Stimulated activated CD4-positive, alpha-beta T cell treated with anti-CD3 and anti-CD28 coated beads, Interleukin-2, amount 100 ng/mL, for 4 hours (primary cell): ENCODE measurements around the gene ABCC10.
"Not testable (repeated sequence)": the region's sequence is repeated elsewhere in the genome, so short reads cannot be mapped to it uniquely, and the experiment has no call there.

ENCODE experiments used
- DNase-seq: peaks from one replicate; pipeline ENCODE4 v3.0.0-alpha.2; 2020; ENCODE audit warnings: low read depth

ABCC10 gene, protein sequence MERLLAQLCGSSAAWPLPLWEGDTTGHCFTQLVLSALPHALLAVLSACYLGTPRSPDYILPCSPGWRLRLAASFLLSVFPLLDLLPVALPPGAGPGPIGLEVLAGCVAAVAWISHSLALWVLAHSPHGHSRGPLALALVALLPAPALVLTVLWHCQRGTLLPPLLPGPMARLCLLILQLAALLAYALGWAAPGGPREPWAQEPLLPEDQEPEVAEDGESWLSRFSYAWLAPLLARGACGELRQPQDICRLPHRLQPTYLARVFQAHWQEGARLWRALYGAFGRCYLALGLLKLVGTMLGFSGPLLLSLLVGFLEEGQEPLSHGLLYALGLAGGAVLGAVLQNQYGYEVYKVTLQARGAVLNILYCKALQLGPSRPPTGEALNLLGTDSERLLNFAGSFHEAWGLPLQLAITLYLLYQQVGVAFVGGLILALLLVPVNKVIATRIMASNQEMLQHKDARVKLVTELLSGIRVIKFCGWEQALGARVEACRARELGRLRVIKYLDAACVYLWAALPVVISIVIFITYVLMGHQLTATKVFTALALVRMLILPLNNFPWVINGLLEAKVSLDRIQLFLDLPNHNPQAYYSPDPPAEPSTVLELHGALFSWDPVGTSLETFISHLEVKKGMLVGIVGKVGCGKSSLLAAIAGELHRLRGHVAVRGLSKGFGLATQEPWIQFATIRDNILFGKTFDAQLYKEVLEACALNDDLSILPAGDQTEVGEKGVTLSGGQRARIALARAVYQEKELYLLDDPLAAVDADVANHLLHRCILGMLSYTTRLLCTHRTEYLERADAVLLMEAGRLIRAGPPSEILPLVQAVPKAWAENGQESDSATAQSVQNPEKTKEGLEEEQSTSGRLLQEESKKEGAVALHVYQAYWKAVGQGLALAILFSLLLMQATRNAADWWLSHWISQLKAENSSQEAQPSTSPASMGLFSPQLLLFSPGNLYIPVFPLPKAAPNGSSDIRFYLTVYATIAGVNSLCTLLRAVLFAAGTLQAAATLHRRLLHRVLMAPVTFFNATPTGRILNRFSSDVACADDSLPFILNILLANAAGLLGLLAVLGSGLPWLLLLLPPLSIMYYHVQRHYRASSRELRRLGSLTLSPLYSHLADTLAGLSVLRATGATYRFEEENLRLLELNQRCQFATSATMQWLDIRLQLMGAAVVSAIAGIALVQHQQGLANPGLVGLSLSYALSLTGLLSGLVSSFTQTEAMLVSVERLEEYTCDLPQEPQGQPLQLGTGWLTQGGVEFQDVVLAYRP (N-terminal part only)

GRCh38 chr6:43427406-43428111 lies at the start of gene ABCC10:
Gene ABCC10, plus strand, starts transcription at chr6:43427541. Its CDS starts 438 bp downstream, at chr6:43427979.
- peak; percentile 90 for DNase-seq

GRCh38 chr6:43377710-43378229 lies 49.6 kb upstream of the ABCC10 start:
- no peak for DNase-seq

DNA sequence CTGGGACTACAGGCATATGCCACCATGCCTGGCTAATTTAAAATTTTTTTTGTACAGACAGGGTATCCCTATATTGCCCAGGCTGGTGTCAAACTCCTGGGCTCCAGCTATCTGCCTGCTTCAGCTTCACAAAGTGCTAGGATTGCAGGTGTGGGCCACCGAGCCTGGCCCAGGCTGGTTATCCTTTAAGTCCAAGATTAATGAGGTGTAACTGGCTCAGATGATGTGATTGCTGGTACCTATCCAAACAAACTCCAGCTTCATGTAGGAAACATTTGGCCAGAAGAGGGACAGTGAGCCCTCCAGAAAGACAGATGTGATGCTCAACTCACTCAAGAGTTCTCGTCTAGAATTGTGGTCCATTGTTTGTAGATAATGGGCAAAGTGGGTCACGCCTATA lies 48.7 kb upstream of the ABCC10 start:
- DNase-seq, result no peak

GRCh38 chr6:43380858-43381257 lies 46.5 kb upstream of the ABCC10 start:
- not testable (repeated sequence) for DNase-seq

GRCh38 chr6:43383021-43383667 lies 44.2 kb upstream of the ABCC10 start:
- no peak for DNase-seq

GRCh38 chr6:43386492-43386891 lies 40.8 kb upstream of the ABCC10 start:
- no peak for DNase-seq

GRCh38 chr6:43389730-43390295 lies 37.5 kb upstream of the ABCC10 start:
- no peak for DNase-seq

DNA sequence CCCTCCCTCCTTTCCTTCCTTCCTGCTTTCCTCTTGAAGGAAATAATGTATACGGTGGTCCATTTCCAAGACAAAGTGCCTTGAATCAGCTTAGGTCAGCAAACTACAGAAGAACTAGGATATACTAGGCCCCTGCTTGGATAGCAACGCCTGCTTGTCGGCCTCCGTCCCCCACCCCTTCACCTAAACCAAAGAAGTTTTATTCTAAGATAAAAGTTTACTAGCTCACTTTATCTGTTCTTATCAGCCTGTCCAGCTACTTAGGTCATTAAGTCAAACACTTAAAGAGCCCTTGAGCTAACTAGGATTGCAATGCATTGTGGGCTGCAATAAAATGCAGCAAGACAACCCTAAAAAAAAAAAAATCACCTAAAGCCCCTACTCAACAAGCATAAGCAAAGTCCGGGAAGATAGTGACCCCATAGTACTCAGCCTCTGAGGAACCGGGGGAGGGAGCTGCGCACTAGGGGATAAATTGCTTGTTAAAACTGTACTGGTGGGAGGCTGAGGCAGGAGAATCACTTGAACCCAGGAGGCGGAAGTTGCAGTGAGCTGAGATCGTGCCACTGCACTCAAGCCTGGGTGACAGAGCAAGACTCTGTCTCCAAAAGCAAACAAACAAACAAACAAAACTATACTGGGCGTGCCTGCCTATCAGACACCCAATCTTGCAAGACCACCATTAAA lies 36.4 kb upstream of the ABCC10 start:
- DNase-seq, result not testable (repeated sequence)

- DNase-seq, result no peak
These were observed 35.8 kb upstream of the ABCC10 start for GRCh38 chr6:43391440-43392031.

GRCh38 chr6:43393133-43393532 lies 34.2 kb upstream of the ABCC10 start:
- not testable (repeated sequence) for DNase-seq

GRCh38 chr6:43393602-43394001 lies 33.7 kb upstream of the ABCC10 start:
- DNase-seq, result no peak

GRCh38 chr6:43394982-43395381 lies 32.4 kb upstream of the ABCC10 start:
- no peak for DNase-seq

GRCh38 chr6:43395776-43396175 lies 31.6 kb upstream of the ABCC10 start:
- DNase-seq, result no peak

GRCh38 chr6:43396408-43397149 lies 30.8 kb upstream of the ABCC10 start:
- DNase-seq, result no peak

DNA sequence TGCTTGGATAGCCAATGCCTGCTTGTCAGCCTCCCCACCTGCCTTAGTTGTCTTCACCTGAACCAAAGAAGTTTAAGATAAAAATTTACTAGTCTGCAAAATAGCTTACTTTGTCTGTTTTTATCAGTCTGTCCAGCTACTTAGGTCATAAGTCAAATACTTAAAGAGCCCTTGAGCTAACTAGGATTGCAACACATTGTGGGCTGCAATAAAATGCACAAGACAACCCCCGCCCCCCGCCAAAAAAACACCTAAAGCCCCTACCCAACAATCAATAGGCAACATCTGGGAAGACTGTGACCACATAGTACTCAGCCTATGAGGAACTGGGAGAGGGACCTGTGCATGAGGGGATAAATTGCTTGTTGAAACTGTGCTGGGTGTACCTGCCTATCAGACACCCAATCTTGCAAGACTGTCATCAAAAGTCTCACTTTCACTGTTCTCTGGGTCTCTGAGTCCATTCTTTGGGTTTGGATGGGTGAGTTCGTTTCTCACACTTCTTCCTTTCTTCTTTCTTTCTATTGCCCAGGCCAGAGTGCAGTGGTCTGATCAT lies 27.3 kb upstream of the ABCC10 start:
- no peak for DNase-seq

- DNase-seq, result no peak
These were observed 25.6 kb upstream of the ABCC10 start for GRCh38 chr6:43401730-43402129.

GRCh38 chr6:43402820-43403219 lies 24.5 kb upstream of the ABCC10 start:
- DNase-seq, result no peak

DNA sequence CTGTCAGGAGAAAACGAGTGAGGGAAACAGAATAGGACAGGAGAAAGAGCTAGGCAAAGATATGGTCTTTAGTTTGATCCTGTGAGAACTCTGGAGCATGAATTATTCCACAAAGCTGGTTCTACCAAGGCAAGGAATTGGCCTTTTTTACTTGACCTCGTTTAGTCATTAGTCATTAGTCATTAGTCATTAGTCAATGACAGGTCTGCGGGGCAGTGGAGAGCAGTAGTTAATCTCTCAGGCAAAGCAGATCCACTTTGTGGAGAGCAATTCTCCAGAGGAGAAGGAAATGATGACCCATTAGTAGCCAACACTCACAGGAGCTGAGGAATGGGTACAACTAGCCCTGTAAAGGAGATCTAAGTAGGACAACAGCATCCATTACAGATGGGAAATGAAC lies 22.0 kb upstream of the ABCC10 start:
- no peak for DNase-seq
